Endothelial cell of umbilical vein (primary cell): ENCODE results near the gene AMHR2. TPM values are rescaled to one million over a fixed set of nuclear protein-coding genes. Genes with fewer than 3 reads are reported as not detected.
"Not testable (repeated sequence)": the region's sequence is repeated elsewhere in the genome, so short reads cannot be mapped to it uniquely, and the experiment has no call there.

Source experiments
- BruUV-seq: library from RNA; stranded (reverse); fragments of 400-500 nt; replicated peaks from 2 replicates; lab custom pipeline; 2021; lab: Mats Ljungman, UMichigan
- CTCF ChIA-PET: fragments of 300-600, 350-600 bp; sonication (Branson Sonifier 250); formaldehyde crosslinking; loops from one replicate; lab custom pipeline; 2021; ENCODE audit warnings: antibody characterized with exemption, inconsistent platforms; lab: Charles Lee
- POLR2A ChIA-PET: fragments of 300-600, 350-600 bp; sonication (Branson Sonifier 250); formaldehyde crosslinking; loops from one replicate; lab custom pipeline; 2021; ENCODE audit warnings: antibody characterized with exemption, inconsistent platforms; lab: Charles Lee
- DNase-seq: peaks from one replicate; pipeline ENCODE4 v3.0.0-alpha.2; 2011; ENCODE audit warnings: low read depth, low spot score
- FAIRE-seq: peaks from 2 replicates; lab custom pipeline; 2011; peaks lifted over from hg19 to GRCh38; lab: Jason Lieb, UNC
- H2AFZ ChIP-seq: 2 replicates; pipeline ENCODE4 v1.6.0; 2012; ENCODE audit warnings: low read depth, low read length, control low read depth, inconsistent platforms
- H3K27ac ChIP-seq: 2 replicates; pipeline ENCODE4 v1.5.1; 2011; ENCODE audit warnings: low read depth, mild to moderate bottlenecking, control low read depth, low read length, moderate library complexity; ENCODE audit not compliant: insufficient read depth
- H3K27me3 ChIP-seq, 2 experiments: 2 replicates each; pipeline versions ENCODE4 v1.6.0 to v1.6.1; 2011; ENCODE audit warnings: low read length in 2 of 2, mixed read lengths in 1 of 2; ENCODE audit not compliant: control insufficient read depth in 2 of 2, insufficient read depth in 2 of 2
- H3K36me3 ChIP-seq, 2 experiments: 2 replicates in 1 of 2; 3 replicates in 1 of 2; pipeline ENCODE4 v1.5.1; 2011; ENCODE audit warnings: low read length in 2 of 2, mild to moderate bottlenecking in 1 of 2, moderate library complexity in 1 of 2; ENCODE audit not compliant: control insufficient read depth in 2 of 2, insufficient read depth in 2 of 2; ENCODE audit errors: extremely low read depth in 1 of 2
- H3K4me1 ChIP-seq: 3 replicates; pipeline ENCODE4 v1.5.1; 2011; ENCODE audit warnings: mild to moderate bottlenecking, low read length; ENCODE audit not compliant: control insufficient read depth, insufficient read depth; ENCODE audit errors: extremely low read depth
- H3K4me2 ChIP-seq: 2 replicates; pipeline ENCODE4 v1.6.1; 2011; ENCODE audit warnings: low read length, control low read depth, mixed read lengths; ENCODE audit not compliant: insufficient read depth
- H3K4me3 ChIP-seq, 3 experiments: fragments of 200-600 bp in 1 of 3; sonication (generic), shearing (Covaris generic) in 1 of 3; replicated peaks in 1 of 3; 2 replicates each; pipeline ENCODE4 v1.5.1; 2011 to 2016; ENCODE audit warnings: control low read depth in 3 of 3, low read length in 3 of 3, mild to moderate bottlenecking in 2 of 3, inconsistent platforms in 1 of 3, low read depth in 1 of 3, moderate library complexity in 1 of 3; ENCODE audit not compliant: insufficient read depth in 1 of 3
- H3K79me2 ChIP-seq: 2 replicates; pipeline ENCODE4 v1.6.0; 2012; ENCODE audit warnings: low read length, inconsistent platforms; ENCODE audit not compliant: control insufficient read depth, insufficient read depth
- H3K9ac ChIP-seq: replicated peaks from 2 replicates; pipeline ENCODE3; 2011; ENCODE audit warnings: low read length, control low read depth; ENCODE audit not compliant: insufficient read depth; ENCODE audit errors: extremely low read depth
- H3K9me1 ChIP-seq: replicated peaks from 3 replicates; pipeline ENCODE4 v1.6.0; 2011; ENCODE audit warnings: mild to moderate bottlenecking, low read length; ENCODE audit not compliant: control insufficient read depth, insufficient read depth; ENCODE audit errors: extremely low read depth
- H3K9me3 ChIP-seq: replicated peaks from 2 replicates; pipeline ENCODE4 v1.5.1; 2012; ENCODE audit warnings: low read length, inconsistent platforms; ENCODE audit not compliant: control insufficient read depth, insufficient read depth
- H4K20me1 ChIP-seq: replicated peaks from 2 replicates; pipeline ENCODE3; 2011; ENCODE audit warnings: mild to moderate bottlenecking, low read length; ENCODE audit not compliant: control insufficient read depth, insufficient read depth; ENCODE audit errors: extremely low read depth
- EZH2 ChIP-seq: IDR thresholded peaks from 2 replicates; pipeline ENCODE4 v1.6.1; 2012; ENCODE audit warnings: borderline replicate concordance, low read depth, mild to moderate bottlenecking, moderate library complexity, low read length, inconsistent platforms; ENCODE audit not compliant: severe bottlenecking
- FOS ChIP-seq: IDR thresholded peaks from 2 replicates; pipeline ENCODE4 v1.6.1; 2011; ENCODE audit warnings: mild to moderate bottlenecking, low read length, moderate library complexity, borderline replicate concordance; ENCODE audit not compliant: insufficient read depth
- JUN ChIP-seq: IDR thresholded peaks from 2 replicates; pipeline ENCODE4 v1.6.1; 2011; ENCODE audit warnings: borderline replicate concordance, low read depth; ENCODE audit not compliant: insufficient read length, insufficient read depth
- MAX ChIP-seq: IDR thresholded peaks from 2 replicates; pipeline ENCODE4 v1.6.1; 2011; ENCODE audit not compliant: insufficient read depth, insufficient read length
- MYC ChIP-seq: IDR thresholded peaks from one replicate; pipeline ENCODE4 v1.6.1; 2011; ENCODE audit warnings: mild to moderate bottlenecking, low read depth, low read length
- POLR2A ChIP-seq: IDR thresholded peaks from 2 replicates; pipeline ENCODE4 v1.6.1; 2012; ENCODE audit warnings: low read depth, mild to moderate bottlenecking, control low read depth, low read length
- dilution Hi-C: fragments of 300-500 bp; cut with MboI; formaldehyde crosslinking; loops from one replicate; pipeline ENCODE4 v1.15.0; 2019; ENCODE audit warnings: low sequenced_read_pairs; ENCODE audit not compliant: extremely low pct_ligation_motif_present
- intact Hi-C: fragments of 100-400 bp; cut with micrococcal nuclease; formaldehyde crosslinking; loops from one replicate; pipeline ENCODE4 v1.10.0; 2022
- polyA plus RNA-seq, 4 experiments: library from polyadenylated mRNA; depleted of rRNA in 3 of 4; stranded (reverse) in 3 of 4; unstranded in 1 of 4; fragments of >200 nt; gene quantifications; 2 replicates each; pipeline versions ENCODE4 v1.2.1 to v1.2.3, GENCODE V29; 2011 to 2012; ENCODE audit warnings: missing spikeins in 1 of 4
- total RNA-seq: library from RNA; stranded (reverse); gene quantifications from 2 replicates; pipeline ENCODE4 v1.2.3, GENCODE V29; 2021

Gene AMHR2
- total and polyA plus RNA-seq, 2 donors (not counting 3 experiments of a cell fraction or from before 2014, with no cell fraction given): not detected

GRCh38 chr12:53418221-53418620, 5.4 kb upstream of the AMHR2 start:
- H3K4me2 ChIP-seq: no peak overlapping the region
- dilution Hi-C loops (no loop called here), intact Hi-C loops (no loop called here)
- H2AFZ ChIP-seq: no peak overlapping the region
- BruUV-seq: no TSS peak
- no peak overlapping the region for H3K27ac ChIP-seq
- POLR2A ChIA-PET: no interaction called here
- H3K9me1 ChIP-seq: no peaks in the 10 kb centered on the region
- no peak overlapping the region for H3K4me3 ChIP-seq
- DNase-seq (no peak), FAIRE-seq (no peak)
- no peaks in the 10 kb centered on the region for H4K20me1 ChIP-seq
- peaks cover 17% of the 10 kb centered on the region for H3K4me1 ChIP-seq
- no peaks in the 10 kb centered on the region for H3K27me3 ChIP-seq
- H3K9me3 ChIP-seq: no peaks in the 10 kb centered on the region
- no peaks in the 10 kb centered on the region for H3K36me3 ChIP-seq
- TF ChIP-seq MYC: no peak
- no peak for TF ChIP-seq POLR2A
- no peak for TF ChIP-seq EZH2
- no peak overlapping the region for H3K9ac ChIP-seq
- H3K79me2 ChIP-seq: no peaks in the 10 kb centered on the region
- CTCF ChIA-PET: interaction anchor here (0.9 to 9.7 kb wide), 4 partner anchors 37 to 97 kb away, joined by 3 to 101 read pairs (median 3); partner anchors contain the start of gene AAAS

- no peak overlapping the region for H3K9ac ChIP-seq
- FAIRE-seq: no peak
- DNase-seq: no peak
- H3K36me3 ChIP-seq: no peaks in the 10 kb centered on the region
- ChIA-PET CTCF (interaction anchor here (3.9 to 7.6 kb wide), 2 partner anchors 66 to 92 kb away, joined by 71 to 444 read pairs; no protein-coding TSS in a partner anchor), POLR2A (interaction anchor here (0.6 kb wide), 1 partner anchor 33 kb away, joined by 3 read pairs; no protein-coding TSS in a partner anchor)
- no peaks in the 10 kb centered on the region for H3K9me3 ChIP-seq
- H3K4me3 ChIP-seq: no peak overlapping the region
- no TSS peak for BruUV-seq
- no peak overlapping the region for H3K4me2 ChIP-seq
- peaks cover 10% of the 10 kb centered on the region for H3K4me1 ChIP-seq
- H3K9me1 ChIP-seq: no peaks in the 10 kb centered on the region
- H3K27ac ChIP-seq: no peak overlapping the region
- dilution Hi-C loops: no loop called here
- H2AFZ ChIP-seq: no peak overlapping the region
- H3K79me2 ChIP-seq: no peaks in the 10 kb centered on the region
- intact Hi-C loops: loop anchor here (2.0 kb wide), 1 partner anchor 31 kb away; no protein-coding TSS in a partner anchor
- H4K20me1 ChIP-seq: no peaks in the 10 kb centered on the region
- H3K27me3 ChIP-seq: no peaks in the 10 kb centered on the region
- TF ChIP-seq POLR2A: no peak
- TF ChIP-seq FOS: no peak
- no peak for TF ChIP-seq EZH2
- no peak for TF ChIP-seq MAX
- TF ChIP-seq MYC: no peak
- TF ChIP-seq JUN: no peak
Measured at GRCh38 chr12:53419756-53420155, 3.9 kb upstream of the AMHR2 start.

- H2AFZ ChIP-seq, H3K4me3 ChIP-seq, H3K4me2 ChIP-seq, H3K27me3 ChIP-seq, H3K4me1 ChIP-seq, BruUV-seq, H4K20me1 ChIP-seq, H3K27ac ChIP-seq, H3K9me3 ChIP-seq, FAIRE-seq, H3K9ac ChIP-seq, H3K36me3 ChIP-seq, intact Hi-C loops, dilution Hi-C loops, H3K79me2 ChIP-seq, H3K9me1 ChIP-seq, DNase-seq: not testable (repeated sequence)
- CTCF ChIA-PET: interaction anchor here (1.4 to 7.6 kb wide), 8 partner anchors 15 to 100 kb away, joined by 3 to 444 read pairs (median 46); partner anchors contain the start of genes AAAS, NPFF and SP1
- POLR2A ChIA-PET: interaction anchor here (0.7 to 2.1 kb wide), 3 partner anchors 19 to 43 kb away, joined by 6 to 8 read pairs (median 7); partner anchors contain the start of genes PRR13 and SP1
Measured at GRCh38 chr12:53422247-53422646, 1.4 kb upstream of the AMHR2 start.
